Gastroesophageal sphincter (tissue), 4 donors: Measurements from ENCODE around the gene GTSF1L. TPM values are rescaled to one million over a fixed set of nuclear protein-coding genes. Genes with fewer than 3 reads are reported as not detected.

Experiments
- ATAC-seq: fragments of 150-250 bp; one replicate; pipeline ENCODE4 v1.9.1; 2016; ENCODE audit warnings: mild to moderate bottlenecking, moderate library complexity
- H3K27ac ChIP-seq, 4 donors: fragments of 200-600 bp; sonication (generic) in 3 of 4; 1 replicate in 3 of 4; 2 replicates in 1 of 4; pipeline ENCODE4 v1.5.1; 2016 to 2019
- H3K27me3 ChIP-seq: fragments of 200-600 bp; sonication (generic); one replicate; pipeline ENCODE4 v1.5.1; 2019
- H3K36me3 ChIP-seq, 2 donors: fragments of 200-600 bp; sonication (generic); one replicate each; pipeline ENCODE4 v1.5.1; 2019; ENCODE audit warnings: control low read depth in 1 of 2
- H3K4me1 ChIP-seq, 3 donors: fragments of 200-600 bp; sonication (generic); 1 replicate in 2 of 3; 2 replicates in 1 of 3; pipeline ENCODE4 v1.5.1; 2016 to 2019; ENCODE audit warnings: control low read depth in 2 of 3
- H3K4me3 ChIP-seq, 2 donors: fragments of 200-600 bp; sonication (generic); one replicate each; pipeline ENCODE4 v1.5.1; 2019; ENCODE audit warnings: mild to moderate bottlenecking in 1 of 2, moderate library complexity in 1 of 2
- H3K9me3 ChIP-seq, 3 donors: fragments of 200-600 bp; sonication (generic); one replicate each; pipeline ENCODE4 v1.5.1; 2017 to 2019; ENCODE audit warnings: control low read depth in 2 of 3
- EP300 ChIP-seq: sonication (generic); formaldehyde crosslinking; IDR thresholded peaks from one replicate; pipeline ENCODE4 v1.6.1; 2017; ENCODE audit warnings: antibody characterized with exemption, mild to moderate bottlenecking
- POLR2A ChIP-seq, 2 donors: fragments of 450-650 bp; IDR thresholded peaks; one replicate each; pipeline ENCODE4 v1.6.1; 2017; ENCODE audit warnings: antibody characterized with exemption in 2 of 2, mild to moderate bottlenecking in 2 of 2, moderate library complexity in 1 of 2
- POLR2AphosphoS5 ChIP-seq: sonication (generic); formaldehyde crosslinking; IDR thresholded peaks from one replicate; pipeline ENCODE4 v1.6.1; 2017; ENCODE audit warnings: antibody characterized with exemption
- WGBS, 2 donors: methylation state at CpG; one replicate each; pipeline ENCODE4 v1.1.5; 2018; ENCODE audit warnings: low coverage in 1 of 2; 5-methylcytosine and 5-hydroxymethylcytosine counted together
- total RNA-seq, 4 donors: library from RNA; depleted of rRNA; stranded (reverse); fragments of >200 nt; gene quantifications; one replicate each; pipeline ENCODE4 v1.1.0, GENCODE V29; 2016
- TF ChIP-seq, protein P1 (sequence below), 4 experiments: fragments of 200-600 bp in 2 of 4; fragments of 450-650 bp in 2 of 4; sonication (generic) in 1 of 4; IDR thresholded peaks; one replicate each; pipeline ENCODE4 v1.5.1; 2017 to 2019; ENCODE audit warnings: antibody characterized with exemption in 4 of 4, mild to moderate bottlenecking in 2 of 4, moderate library complexity in 2 of 4

The GTSF1L gene
- total RNA-seq, 4 donors from 2014 or later, result not detected

DNA sequence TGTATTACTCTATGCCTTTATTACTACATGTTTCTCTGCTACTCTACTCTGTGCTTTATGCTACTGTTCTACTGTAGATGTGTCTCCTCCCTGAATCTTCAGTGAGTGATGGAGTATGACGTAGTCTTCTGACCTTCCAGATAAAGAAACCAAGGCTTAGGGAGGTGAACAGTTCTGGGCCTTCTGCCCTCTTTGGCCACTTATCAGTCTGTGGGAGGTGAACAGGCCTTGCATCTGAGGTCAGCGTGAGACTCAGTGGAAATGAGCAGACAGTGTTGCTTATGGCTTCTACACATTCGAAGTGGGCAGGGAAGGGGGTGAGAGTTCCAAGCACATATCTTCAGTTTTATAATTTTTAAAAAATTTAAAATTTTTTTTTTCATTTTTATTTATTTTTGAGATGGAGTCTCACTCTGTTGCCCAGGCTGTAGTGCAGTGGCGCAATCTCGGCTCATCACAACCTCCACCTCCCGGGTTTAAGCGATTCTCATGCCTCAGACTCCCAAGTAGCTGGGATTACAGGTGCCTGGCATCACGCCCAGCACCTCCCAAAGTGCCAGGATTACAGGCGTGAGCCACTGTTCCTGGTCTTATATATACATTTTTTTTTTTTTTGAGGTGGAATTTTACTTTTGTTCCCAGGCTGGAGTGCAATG is 35.7 kb downstream of the GTSF1L start:
- Histone ChIP-seq H3K27ac (no peak overlapping the region), H3K36me3 (no peaks in the 10 kb centered on the region), H3K9me3 (no peaks in the 10 kb centered on the region), H3K27me3 (no peaks in the 10 kb centered on the region), H3K4me1 (no peaks in the 10 kb centered on the region), H3K4me3 (no peak overlapping the region)
- TF ChIP-seq POLR2AphosphoS5, result no peak
- no peak for TF ChIP-seq EP300
- no peak for TF ChIP-seq POLR2A (IDR thresholded peaks at IDR 0.05)
- TF ChIP-seq, protein P1, sequence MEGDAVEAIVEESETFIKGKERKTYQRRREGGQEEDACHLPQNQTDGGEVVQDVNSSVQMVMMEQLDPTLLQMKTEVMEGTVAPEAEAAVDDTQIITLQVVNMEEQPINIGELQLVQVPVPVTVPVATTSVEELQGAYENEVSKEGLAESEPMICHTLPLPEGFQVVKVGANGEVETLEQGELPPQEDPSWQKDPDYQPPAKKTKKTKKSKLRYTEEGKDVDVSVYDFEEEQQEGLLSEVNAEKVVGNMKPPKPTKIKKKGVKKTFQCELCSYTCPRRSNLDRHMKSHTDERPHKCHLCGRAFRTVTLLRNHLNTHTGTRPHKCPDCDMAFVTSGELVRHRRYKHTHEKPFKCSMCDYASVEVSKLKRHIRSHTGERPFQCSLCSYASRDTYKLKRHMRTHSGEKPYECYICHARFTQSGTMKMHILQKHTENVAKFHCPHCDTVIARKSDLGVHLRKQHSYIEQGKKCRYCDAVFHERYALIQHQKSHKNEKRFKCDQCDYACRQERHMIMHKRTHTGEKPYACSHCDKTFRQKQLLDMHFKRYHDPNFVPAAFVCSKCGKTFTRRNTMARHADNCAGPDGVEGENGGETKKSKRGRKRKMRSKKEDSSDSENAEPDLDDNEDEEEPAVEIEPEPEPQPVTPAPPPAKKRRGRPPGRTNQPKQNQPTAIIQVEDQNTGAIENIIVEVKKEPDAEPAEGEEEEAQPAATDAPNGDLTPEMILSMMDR (IDR thresholded peaks at IDR 0.05), result no peak
- 85 to 94% methylated on average over 7 of the region's 9 CpGs for WGBS, 2 donors
- no peak for ATAC-seq

DNA sequence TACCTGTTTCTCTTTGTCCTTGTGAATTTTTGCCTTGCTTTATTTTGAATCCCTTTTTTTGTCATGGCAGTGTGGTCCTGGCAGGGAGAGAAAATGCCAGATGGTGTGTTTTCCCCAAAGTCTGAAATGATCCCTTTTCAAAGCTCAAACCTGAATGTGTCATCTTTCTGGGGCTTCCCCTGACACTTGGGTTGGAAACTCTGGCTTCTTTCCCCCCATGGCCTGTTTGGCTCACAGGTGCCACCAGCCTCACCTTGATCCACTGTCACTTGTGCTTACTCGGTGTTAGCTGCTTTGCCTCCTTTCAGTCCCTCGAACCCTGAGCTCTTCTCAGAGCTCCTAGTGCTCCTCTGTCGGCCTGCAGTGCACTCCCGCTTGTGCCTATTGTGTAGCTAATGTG is 37.6 kb downstream of the GTSF1L start:
- Histone ChIP-seq H3K4me1 (no peaks in the 10 kb centered on the region), H3K27ac (no peak overlapping the region), H3K36me3 (no peaks in the 10 kb centered on the region), H3K27me3 (no peaks in the 10 kb centered on the region), H3K9me3 (no peaks in the 10 kb centered on the region), H3K4me3 (no peak overlapping the region)
- TF ChIP-seq, protein P1 (IDR thresholded peaks at IDR 0.05), result no peak
- TF ChIP-seq EP300, result no peak
- TF ChIP-seq POLR2AphosphoS5, result no peak
- TF ChIP-seq POLR2A (IDR thresholded peaks at IDR 0.05), result no peak
- ATAC-seq, result no peak
- 78 to 97% methylated on average over 3 to 4 of the region's 4 CpGs for WGBS, 2 donors

DNA sequence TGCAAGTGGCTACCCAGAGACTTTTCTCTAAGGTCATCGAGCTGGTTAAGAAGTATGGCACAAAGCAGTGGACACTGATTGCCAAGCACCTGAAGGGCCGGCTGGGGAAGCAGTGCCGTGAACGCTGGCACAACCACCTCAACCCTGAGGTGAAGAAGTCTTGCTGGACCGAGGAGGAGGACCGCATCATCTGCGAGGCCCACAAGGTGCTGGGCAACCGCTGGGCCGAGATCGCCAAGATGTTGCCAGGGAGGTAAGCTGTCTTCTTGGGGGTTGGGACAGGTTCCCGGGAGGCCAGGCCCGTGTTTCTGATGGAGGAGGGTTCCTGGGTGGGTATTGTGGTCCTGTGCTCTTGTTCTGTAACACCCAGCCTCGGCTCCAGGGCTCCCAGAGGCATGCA is 40.0 kb downstream of the GTSF1L start:
- Histone ChIP-seq H3K4me3 (no peak overlapping the region), H3K4me1 (no peaks in the 10 kb centered on the region), H3K27me3 (no peaks in the 10 kb centered on the region), H3K9me3 (no peaks in the 10 kb centered on the region), H3K27ac (no peak overlapping the region), H3K36me3 (no peaks in the 10 kb centered on the region)
- TF ChIP-seq POLR2AphosphoS5 (no peak), POLR2A (IDR thresholded peaks at IDR 0.05) (no peak), EP300 (no peak)
- TF ChIP-seq, protein P1 (IDR thresholded peaks at IDR 0.05), result no peak
- 96% methylated on average over 12 of the region's 13 CpGs; no CpG with 5 or more reads in 1 of the 2 donors for WGBS, 2 donors
- no peak for ATAC-seq

DNA sequence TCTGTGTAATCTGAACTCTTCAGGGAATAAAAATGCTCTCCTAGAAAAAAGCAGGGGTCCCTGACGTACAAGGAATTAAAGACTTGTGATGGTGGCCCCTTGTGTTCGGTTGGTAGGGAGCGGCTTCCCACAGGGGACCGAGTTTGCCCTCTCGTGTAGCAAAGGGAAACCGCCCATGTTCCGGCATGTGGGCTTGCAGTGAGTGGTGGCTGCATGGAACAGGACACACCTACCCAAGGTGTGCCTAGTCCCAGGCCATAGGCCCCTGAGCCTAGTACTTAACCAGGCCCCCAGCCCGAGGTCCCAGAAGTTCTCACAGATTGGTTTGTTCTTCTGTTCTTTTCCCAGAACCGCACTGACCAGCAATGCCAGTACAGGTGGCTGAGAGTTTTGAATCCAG is 44.4 kb downstream of the GTSF1L start:
- TF ChIP-seq EP300 (no peak), POLR2AphosphoS5 (no peak), POLR2A (IDR thresholded peaks at IDR 0.05) (no peak)
- TF ChIP-seq, protein P1 (IDR thresholded peaks at IDR 0.05), result no peak
- H3K27me3 ChIP-seq, result no peaks in the 10 kb centered on the region
- H3K36me3 ChIP-seq, result no peaks in the 10 kb centered on the region
- whole genome bisulfite sequencing, 2 donors, result no CpG with 5 or more reads among the region's 9 CpGs
- no peak overlapping the region for H3K27ac ChIP-seq
- ATAC-seq, result no peak
- no peaks in the 10 kb centered on the region for H3K4me1 ChIP-seq
- H3K4me3 ChIP-seq, result no peak overlapping the region
- H3K9me3 ChIP-seq, result no peaks in the 10 kb centered on the region

DNA sequence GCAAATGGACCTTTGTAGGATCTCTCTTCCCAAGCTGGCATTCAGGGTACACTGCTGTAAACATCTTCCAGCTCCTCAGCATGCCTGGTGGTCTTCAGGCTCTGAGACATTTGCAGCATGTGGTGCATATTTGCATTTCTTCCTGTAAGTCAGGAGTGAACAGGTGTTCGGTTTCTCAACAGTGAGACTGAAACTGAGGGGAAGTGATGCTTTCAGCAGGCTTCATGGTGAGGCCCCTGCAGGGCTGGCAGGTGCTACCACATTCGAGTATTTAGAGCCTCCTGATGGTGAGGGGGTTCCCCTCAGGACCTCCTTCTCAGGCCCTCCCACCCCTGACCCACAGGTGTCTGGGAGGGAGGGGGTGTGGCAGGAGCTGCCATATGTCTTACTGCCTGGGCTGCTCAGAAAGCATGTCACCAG is 44.8 kb downstream of the GTSF1L start:
- no peak for ATAC-seq
- TF ChIP-seq POLR2AphosphoS5 (no peak), POLR2A (IDR thresholded peaks at IDR 0.05) (no peak), EP300 (no peak)
- TF ChIP-seq, protein P1 (IDR thresholded peaks at IDR 0.05), result no peak
- no peak overlapping the region for H3K4me3 ChIP-seq
- no peaks in the 10 kb centered on the region for H3K9me3 ChIP-seq
- H3K36me3 ChIP-seq, result no peaks in the 10 kb centered on the region
- WGBS, 2 donors, result 80% methylated on average over 1 of the region's 2 CpGs; no CpG with 5 or more reads in 1 of the 2 donors
- no peaks in the 10 kb centered on the region for H3K4me1 ChIP-seq
- H3K27me3 ChIP-seq, result no peaks in the 10 kb centered on the region
- no peak overlapping the region for H3K27ac ChIP-seq
